ENCODE results near the gene ERBB2.

The ERBB2 gene

GRCh38 chr17:39675390-39676082, 24.3 kb upstream of the ERBB2 start:
- Histone ChIP-seq H3K9me3 (ENCODE audit: insufficient read depth, low read depth, low read length) (no peaks in the 10 kb centered on the region), H3K9ac (ENCODE audit: low read depth, low read length) (no peak overlapping the region), H3K4me3 (ENCODE audit: low read length) (no peak overlapping the region), H3K4me1 (ENCODE audit: insufficient read depth, low read length) (peaks cover 2% of the 10 kb centered on the region; the same call in 1 of the 2 replicates), H3K36me3 (ENCODE audit: insufficient read depth, low read depth, low read length) (peaks cover 24% of the 10 kb centered on the region), H3K27ac (ENCODE audit: low read length) (no peak overlapping the region), H3K27me3 (ENCODE audit: insufficient read depth, low read length) (peaks cover 6% of the 10 kb centered on the region)

GRCh38 chr17:39676198-39676819, 23.6 kb upstream of the ERBB2 start:
- Histone ChIP-seq H3K27me3 (ENCODE audit: insufficient read depth, low read length) (no peaks in the 10 kb centered on the region; the same call in 1 of the 2 replicates), H3K4me1 (ENCODE audit: insufficient read depth, low read length) (peaks cover 2% of the 10 kb centered on the region; the same call in 1 of the 2 replicates), H3K36me3 (ENCODE audit: insufficient read depth, low read depth, low read length) (peaks cover 30% of the 10 kb centered on the region), H3K9ac (ENCODE audit: low read depth, low read length) (no peak overlapping the region), H3K4me3 (ENCODE audit: low read length) (no peak overlapping the region), H3K27ac (ENCODE audit: low read length) (no peak overlapping the region), H3K9me3 (ENCODE audit: insufficient read depth, low read depth, low read length) (no peaks in the 10 kb centered on the region)

- Histone ChIP-seq H3K27me3 (ENCODE audit: insufficient read depth, low read length) (no peaks in the 10 kb centered on the region), H3K27ac (ENCODE audit: low read length) (no peak overlapping the region), H3K36me3 (ENCODE audit: insufficient read depth, low read depth, low read length) (peaks cover 30% of the 10 kb centered on the region), H3K9me3 (ENCODE audit: insufficient read depth, low read depth, low read length) (no peaks in the 10 kb centered on the region), H3K4me3 (ENCODE audit: low read length) (no peak overlapping the region), H3K4me1 (ENCODE audit: insufficient read depth, low read length) (peaks cover 2% of the 10 kb centered on the region; the same call in 1 of the 2 replicates), H3K9ac (ENCODE audit: low read depth, low read length) (no peak overlapping the region)
These were observed 22.8 kb upstream of the ERBB2 start for GRCh38 chr17:39677072-39677471.

GRCh38 chr17:39677542-39678339, 22.1 kb upstream of the ERBB2 start:
- Histone ChIP-seq H3K9me3 (ENCODE audit: insufficient read depth, low read depth, low read length) (no peaks in the 10 kb centered on the region), H3K36me3 (ENCODE audit: insufficient read depth, low read depth, low read length) (peaks cover 30% of the 10 kb centered on the region), H3K27ac (ENCODE audit: low read length) (no peak overlapping the region), H3K4me3 (ENCODE audit: low read length) (no peak overlapping the region), H3K27me3 (ENCODE audit: insufficient read depth, low read length) (no peaks in the 10 kb centered on the region), H3K9ac (ENCODE audit: low read depth, low read length) (no peak overlapping the region), H3K4me1 (ENCODE audit: insufficient read depth, low read length) (peaks cover 2% of the 10 kb centered on the region; the same call in 1 of the 2 replicates)

GRCh38 chr17:39678340-39679116, 21.3 kb upstream of the ERBB2 start:
- Histone ChIP-seq H3K4me1 (ENCODE audit: insufficient read depth, low read length) (peaks cover 2% of the 10 kb centered on the region; the same call in 1 of the 2 replicates), H3K27me3 (ENCODE audit: insufficient read depth, low read length) (no peaks in the 10 kb centered on the region), H3K36me3 (ENCODE audit: insufficient read depth, low read depth, low read length) (peaks cover 30% of the 10 kb centered on the region), H3K9me3 (ENCODE audit: insufficient read depth, low read depth, low read length) (no peaks in the 10 kb centered on the region), H3K4me3 (ENCODE audit: low read length) (no peak overlapping the region), H3K9ac (ENCODE audit: low read depth, low read length) (no peak overlapping the region), H3K27ac (ENCODE audit: low read length) (no peak overlapping the region)

GRCh38 chr17:39679521-39680192, 20.2 kb upstream of the ERBB2 start:
- H3K9ac ChIP-seq (ENCODE audit: low read depth, low read length) = no peak overlapping the region; the same call in 1 of the 2 replicates
- H3K4me1 ChIP-seq (ENCODE audit: insufficient read depth, low read length) = peaks cover 2% of the 10 kb centered on the region; the same call in 1 of the 2 replicates
- no peak overlapping the region for H3K4me3 ChIP-seq (ENCODE audit: low read length)
- H3K27me3 ChIP-seq (ENCODE audit: insufficient read depth, low read length) = no peaks in the 10 kb centered on the region
- no peaks in the 10 kb centered on the region for H3K9me3 ChIP-seq (ENCODE audit: insufficient read depth, low read depth, low read length)
- peaks cover 35% of the 10 kb centered on the region for H3K36me3 ChIP-seq (ENCODE audit: insufficient read depth, low read depth, low read length)
- no peak overlapping the region for H3K27ac ChIP-seq (ENCODE audit: low read length)

- Histone ChIP-seq H3K4me1 (ENCODE audit: insufficient read depth, low read length) (peaks cover 11% of the 10 kb centered on the region; the same call in 1 of the 2 replicates), H3K27ac (ENCODE audit: low read length) (no peak overlapping the region), H3K4me3 (ENCODE audit: low read length) (no peak overlapping the region), H3K9me3 (ENCODE audit: insufficient read depth, low read depth, low read length) (no peaks in the 10 kb centered on the region), H3K27me3 (ENCODE audit: insufficient read depth, low read length) (no peaks in the 10 kb centered on the region), H3K9ac (ENCODE audit: low read depth, low read length) (no peak overlapping the region), H3K36me3 (ENCODE audit: insufficient read depth, low read depth, low read length) (peaks cover 21% of the 10 kb centered on the region)
These were observed 16.4 kb upstream of the ERBB2 start for GRCh38 chr17:39683295-39683939.

- Histone ChIP-seq H3K9me3 (ENCODE audit: insufficient read depth, low read depth, low read length) (no peaks in the 10 kb centered on the region), H3K9ac (ENCODE audit: low read depth, low read length) (no peak overlapping the region), H3K27me3 (ENCODE audit: insufficient read depth, low read length) (no peaks in the 10 kb centered on the region), H3K4me3 (ENCODE audit: low read length) (no peak overlapping the region), H3K27ac (ENCODE audit: low read length) (no peak overlapping the region), H3K4me1 (ENCODE audit: insufficient read depth, low read length) (peaks cover 15% of the 10 kb centered on the region; the same call in 1 of the 2 replicates), H3K36me3 (ENCODE audit: insufficient read depth, low read depth, low read length) (peaks cover 18% of the 10 kb centered on the region)
These were observed 15.3 kb upstream of the ERBB2 start for GRCh38 chr17:39684369-39685192.

GRCh38 chr17:39687101-39687545, 12.7 kb upstream of the ERBB2 start:
- no peaks in the 10 kb centered on the region for H3K9me3 ChIP-seq (ENCODE audit: insufficient read depth, low read depth, low read length)
- peaks cover 7% of the 10 kb centered on the region for H3K36me3 ChIP-seq (ENCODE audit: insufficient read depth, low read depth, low read length)
- peaks cover 25% of the 10 kb centered on the region for H3K4me1 ChIP-seq (ENCODE audit: insufficient read depth, low read length)
- H3K27me3 ChIP-seq (ENCODE audit: insufficient read depth, low read length) = no peaks in the 10 kb centered on the region
- peak overlapping the region; percentile 94; the same call in 1 of the 2 replicates for H3K9ac ChIP-seq (ENCODE audit: low read depth, low read length)
- H3K27ac ChIP-seq (ENCODE audit: low read length) = peak overlapping the region; percentile 26
- H3K4me3 ChIP-seq (ENCODE audit: low read length) = peak overlapping the region; percentile 89

Data from iPS-20b (cell line).